Astrocyte of the cerebellum (primary cell): Measurements from ENCODE around the gene MPIG6B.
A peak's percentile ranks its signal among the peaks of the same experiment; 100 is the strongest.

Experiments used
- DNase-seq: peaks from one replicate; pipeline ENCODE4 v3.0.0-alpha.2; 2011; ENCODE audit warnings: low read depth
- H3K4me3 ChIP-seq: 2 replicates; pipeline ENCODE4 v1.5.1; 2011; ENCODE audit warnings: mild to moderate bottlenecking, low read depth, low read length, moderate library complexity
- CTCF ChIP-seq: IDR thresholded peaks from 2 replicates; pipeline ENCODE4 v1.5.1; 2012; ENCODE audit warnings: low read length, low read depth, moderate library complexity, mild to moderate bottlenecking; ENCODE audit errors: missing control alignments
- in situ Hi-C: cut with HindIII; loops from 2 replicates; pipeline ENCODE4 v1.10.0; 2017; ENCODE audit warnings: low sequenced_read_pairs

The MPIG6B gene

GRCh38 chr6:31700740-31701401 lies 22.3 kb upstream of the MPIG6B start:
- H3K4me3 ChIP-seq = no peak overlapping the region
- no peak for DNase-seq
- in situ Hi-C loops = no loop called here
- TF ChIP-seq CTCF = no peak

- in situ Hi-C loops = no loop called here
- DNase-seq = no peak
- no peak for TF ChIP-seq CTCF
- H3K4me3 ChIP-seq = peak overlapping the region; percentile 95
These were observed 21.3 kb upstream of the MPIG6B start for GRCh38 chr6:31701666-31702404.

- TF ChIP-seq CTCF = no peak
- DNase-seq = no peak
- H3K4me3 ChIP-seq = peak overlapping the region; percentile 95
- in situ Hi-C loops = no loop called here
These were observed 20.8 kb upstream of the MPIG6B start for GRCh38 chr6:31702405-31702818.

GRCh38 chr6:31702819-31703716 lies 20.1 kb upstream of the MPIG6B start, which contains the start of gene ABHD16A:
Gene ABHD16A, minus strand, starts transcription at chr6:31703324. Its CDS starts 43 bp downstream, at chr6:31703281.
- no peak for TF ChIP-seq CTCF
- peak; percentile 97 for DNase-seq
- peak within 1 kb of the TSS; percentile 95 for H3K4me3 ChIP-seq
- in situ Hi-C loops = no loop called here

- TF ChIP-seq CTCF = no peak
- in situ Hi-C loops = no loop called here
- no peak for DNase-seq
- H3K4me3 ChIP-seq = no peak overlapping the region
These were observed 17.2 kb upstream of the MPIG6B start for GRCh38 chr6:31705931-31706330.

- H3K4me3 ChIP-seq = no peak within 1 kb of the TSS
- DNase-seq = no peak
- no peak for TF ChIP-seq CTCF
- in situ Hi-C loops = no loop called here
These were observed 16.6 kb upstream of the MPIG6B start, which contains the start of gene LY6G6F for GRCh38 chr6:31706599-31706998. Gene LY6G6F, plus strand, starts transcription at chr6:31706866. Its CDS starts 41 bp downstream, at chr6:31706907.
